CD4-positive, alpha-beta T cell treated with Interleukin-21 for 1 hour (primary cell): ENCODE data around the gene PPP2R2C.

Experiments used
- DNase-seq: peaks from one replicate; pipeline ENCODE4 v3.0.0-alpha.2; 2020

PPP2R2C gene

GRCh38 chr4:6279582-6280289, 192.7 kb downstream of the PPP2R2C start:
- no peak for DNase-seq

GRCh38 chr4:6278801-6279197, 193.6 kb downstream of the PPP2R2C start:
- no peak for DNase-seq

GRCh38 chr4:6277935-6278800, 194.2 kb downstream of the PPP2R2C start:
- no peak for DNase-seq

- no peak for DNase-seq
These were observed 195.1 kb downstream of the PPP2R2C start for GRCh38 chr4:6277139-6277802.

- no peak for DNase-seq
These were observed 196.3 kb downstream of the PPP2R2C start for GRCh38 chr4:6275898-6276806.

- no peak for DNase-seq
These were observed 197.1 kb downstream of the PPP2R2C start for GRCh38 chr4:6275351-6275750.

- no peak for DNase-seq
These were observed 198.8 kb downstream of the PPP2R2C start for GRCh38 chr4:6273661-6273990.

GRCh38 chr4:6272863-6273660, 199.4 kb downstream of the PPP2R2C start:
- DNase-seq, result no peak

GRCh38 chr4:6271701-6272465, 200.5 kb downstream of the PPP2R2C start:
- DNase-seq, result no peak

GRCh38 chr4:6271206-6271605, 201.2 kb downstream of the PPP2R2C start:
- DNase-seq, result no peak

GRCh38 chr4:6270636-6271121, 201.7 kb downstream of the PPP2R2C start:
- DNase-seq, result no peak
